Measurements from ENCODE around the gene RGS5. TPM values are rescaled to one million over a fixed set of nuclear protein-coding genes. Genes with fewer than 3 reads are reported as not detected.

Gene RGS5
- polyA plus RNA-seq, 1 of the 3 experiments (the other 2 are of a cell fraction) = 260 TPM

- TF ChIP-seq CTCF (IDR thresholded peaks at IDR 0.05) (no peak), RAD21 (IDR thresholded peaks at IDR 0.05; ENCODE audit: low read length) (no peak), PBX3 (IDR thresholded peaks at IDR 0.05) (no peak), SMC3 (IDR thresholded peaks at IDR 0.05; ENCODE audit: low read depth, low read length) (no peak), GABPA (IDR thresholded peaks at IDR 0.05; ENCODE audit: low read depth) (no peak), FOXJ3 (CRISPR knock-in tag; IDR thresholded peaks at IDR 0.05) (peak; percentile 83), YY1 (IDR thresholded peaks at IDR 0.05; ENCODE audit: low read depth) (no peak), IRF3 (IDR thresholded peaks at IDR 0.05; ENCODE audit: low read depth, low read length) (no peak), USF2 (IDR thresholded peaks at IDR 0.05; ENCODE audit: borderline replicate concordance, low read depth, low read length) (no peak), RFX5 (IDR thresholded peaks at IDR 0.05; ENCODE audit: low read length) (no peak), MXI1 (IDR thresholded peaks at IDR 0.05; ENCODE audit: low read depth, low read length) (peak; percentile 53; the same call in 1 of the 2 replicates), FOXM1 (IDR thresholded peaks at IDR 0.05; ENCODE audit: low read depth) (no peak), SIN3A (IDR thresholded peaks at IDR 0.05; ENCODE audit: borderline replicate concordance, low read depth, low read length) (no peak), CHD2 (IDR thresholded peaks at IDR 0.05; ENCODE audit: low read length, partially characterized antibody) (peak; percentile 54), MEF2A (IDR thresholded peaks at IDR 0.05; ENCODE audit: borderline replicate concordance, low read depth) (no peak), TEAD4 (IDR thresholded peaks at IDR 0.05; ENCODE audit: borderline replicate concordance, insufficient read depth) (no peak), USF1 (IDR thresholded peaks at IDR 0.05; ENCODE audit: borderline replicate concordance, low read depth) (no peak), EZH2phosphoT487 (IDR thresholded peaks at IDR 0.05; ENCODE audit: borderline replicate concordance, low read depth) (no peak), GATA2 (CRISPR knock-in tag; IDR thresholded peaks at IDR 0.05) (peak; percentile 96)
Measured at GRCh38 chr1:163119707-163120106, 83.0 kb downstream of the RGS5 start (continued).

Data from SK-N-SH (cell line).